Erythroblast (primary cell): Measurements from ENCODE around the gene RBM38.

Experiments used
- GATA1 ChIP-seq: IDR thresholded peaks from 2 replicates; pipeline ENCODE4 v1.6.1; 2011; ENCODE audit warnings: low read depth, mild to moderate bottlenecking, control low read depth, low read length, moderate library complexity
- POLR2A ChIP-seq: IDR thresholded peaks from 2 replicates; pipeline ENCODE4 v1.6.1; 2011; ENCODE audit warnings: mild to moderate bottlenecking, low read length

- TF ChIP-seq POLR2A = no peak
- TF ChIP-seq GATA1 = no peak
These were observed 21.6 kb upstream of the RBM38 start for GRCh38 chr20:57369596-57369995.
